Activated gamma-delta T cell treated with Interleukin-2 at 50 U/mL for 16 hours (primary cell): ENCODE measurements around the gene SH3BGR.

Experiments
- DNase-seq: peaks from one replicate; pipeline ENCODE4 v3.0.0-alpha.2; 2020

The SH3BGR gene

DNA sequence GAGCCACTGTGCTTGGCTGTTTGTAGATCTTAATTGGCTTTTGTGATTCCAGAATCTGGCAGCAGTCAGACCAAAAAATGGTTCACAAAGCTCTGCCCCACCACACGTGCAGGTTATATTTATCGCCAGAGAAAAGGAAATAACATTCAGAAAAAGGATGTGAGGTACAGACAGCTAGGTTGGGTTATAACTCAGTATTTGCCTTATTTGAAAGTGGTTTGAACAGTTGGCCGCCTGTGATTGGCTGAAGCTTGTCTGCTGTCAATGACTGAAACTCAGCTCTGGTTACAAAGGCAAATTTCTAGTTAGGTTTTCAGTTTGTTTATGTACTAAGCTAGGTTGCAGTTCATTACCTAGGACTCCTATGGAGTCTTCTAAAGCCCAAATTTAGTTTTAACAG is 9.6 kb downstream of the SH3BGR start:
- no peak for DNase-seq

DNA sequence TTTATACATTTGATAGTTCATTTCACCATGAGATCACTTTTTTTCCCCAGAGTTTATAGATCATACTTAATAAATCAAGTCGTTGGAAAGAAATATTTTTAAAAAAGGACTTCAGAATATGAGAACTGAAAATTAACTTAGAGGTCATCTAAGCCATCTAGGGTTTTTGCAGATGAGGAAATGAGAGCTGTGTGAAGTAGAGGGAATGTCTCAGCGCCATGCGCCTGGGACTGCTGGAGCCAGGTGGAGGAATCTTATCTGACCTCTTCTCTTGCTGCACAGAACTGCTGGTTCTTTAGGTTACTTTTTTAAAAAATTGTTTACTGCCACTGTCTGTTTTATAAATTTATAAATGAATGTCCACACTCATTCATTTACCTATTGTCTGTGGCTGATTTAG is 11.5 kb downstream of the SH3BGR start:
- no peak for DNase-seq

DNA sequence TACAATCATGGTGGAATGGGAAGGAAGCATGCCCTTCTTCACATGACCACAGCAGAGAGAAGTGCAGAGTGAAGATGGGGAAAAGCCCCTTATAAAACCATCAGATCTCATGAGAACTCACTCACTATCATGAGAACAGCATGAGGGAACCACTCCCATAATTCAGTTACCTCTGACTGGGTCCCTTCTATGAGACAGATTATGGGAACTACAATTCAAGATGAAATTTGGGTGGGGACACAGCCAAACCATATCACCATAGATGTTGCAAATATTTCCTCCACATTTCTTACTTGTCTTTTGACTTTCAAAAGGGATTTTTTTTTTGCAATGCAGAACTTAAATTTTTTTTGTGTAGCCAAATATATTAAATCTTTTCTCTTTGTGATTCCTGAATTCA is 14.8 kb downstream of the SH3BGR start:
- DNase-seq, result no peak

DNA sequence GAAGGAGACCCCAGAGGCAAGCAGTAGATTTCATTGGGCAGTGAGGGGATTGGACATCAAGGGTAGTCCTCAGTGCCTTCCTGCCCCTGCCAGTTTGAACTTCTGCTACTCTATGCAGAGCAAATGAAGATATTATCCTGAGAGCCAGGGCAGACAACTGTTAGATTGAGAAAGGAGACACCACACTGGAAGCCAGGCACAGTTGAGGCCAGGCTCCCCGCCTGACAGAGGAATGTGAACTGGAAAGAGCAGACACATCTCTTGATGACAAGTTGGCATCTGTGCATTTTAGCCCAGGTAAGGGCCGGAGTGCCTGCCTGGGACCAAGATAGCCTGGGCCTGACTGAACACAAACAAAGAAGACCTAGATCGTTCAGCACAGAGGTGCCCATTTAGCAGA is 16.0 kb downstream of the SH3BGR start:
- no peak for DNase-seq

DNA sequence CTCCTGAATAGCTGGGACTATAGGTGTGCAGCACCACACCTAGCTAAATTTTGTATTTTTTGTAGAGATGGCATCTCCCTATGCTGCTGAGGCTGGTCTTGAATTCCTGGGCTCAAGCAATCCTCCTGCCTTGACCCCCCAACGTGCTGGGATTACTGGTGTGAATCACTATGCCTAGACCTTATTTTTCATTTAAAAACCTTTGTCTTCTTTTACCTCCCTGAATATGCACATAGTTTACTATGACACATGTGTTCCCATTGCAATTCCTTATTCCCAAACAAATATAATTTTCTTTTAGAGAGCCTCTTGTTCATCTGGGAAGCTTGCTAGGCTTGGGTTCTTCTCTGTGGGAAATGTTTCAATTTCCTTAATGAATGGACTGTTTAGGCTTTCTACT is 16.8 kb downstream of the SH3BGR start:
- DNase-seq, result no peak

DNA sequence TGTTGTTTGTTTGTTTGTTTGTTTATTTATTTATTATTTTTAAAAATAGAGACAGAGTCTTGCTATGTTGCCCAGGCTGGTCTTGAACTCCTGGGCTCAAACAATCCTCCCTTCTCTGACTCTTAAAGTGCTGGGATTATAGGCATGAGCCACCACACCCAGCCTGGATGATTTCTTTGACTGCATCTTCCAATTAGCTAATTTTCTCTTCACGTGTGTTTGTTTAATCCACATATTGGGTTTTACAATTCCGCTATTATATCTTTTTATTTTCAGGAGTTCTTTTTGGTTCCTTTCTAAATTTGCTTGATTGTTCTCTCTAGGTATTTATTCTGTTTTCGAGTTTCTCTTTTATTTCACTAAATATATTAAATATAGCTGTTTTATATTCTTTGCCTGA is 19.8 kb downstream of the SH3BGR start:
- DNase-seq, result no peak

DNA sequence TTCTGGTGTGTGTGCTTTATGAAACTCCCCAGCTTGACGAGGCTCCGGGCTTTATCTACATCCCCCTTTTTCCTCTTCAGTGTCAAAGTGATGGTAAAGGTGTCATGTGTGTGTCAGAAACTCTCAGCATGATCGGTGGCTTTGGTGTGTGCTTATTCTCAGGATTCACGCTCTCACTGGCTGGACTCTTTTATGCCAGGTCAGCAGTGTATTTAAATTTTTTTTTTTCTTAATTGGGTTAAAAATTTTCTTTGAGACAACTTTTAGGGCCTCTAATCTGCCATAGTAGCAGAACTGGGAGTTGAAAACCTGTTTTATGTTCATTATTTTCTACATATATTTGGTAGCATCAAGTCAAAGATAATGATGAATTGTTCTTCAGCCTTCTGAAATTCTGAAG is 21.0 kb downstream of the SH3BGR start:
- no peak for DNase-seq

DNA sequence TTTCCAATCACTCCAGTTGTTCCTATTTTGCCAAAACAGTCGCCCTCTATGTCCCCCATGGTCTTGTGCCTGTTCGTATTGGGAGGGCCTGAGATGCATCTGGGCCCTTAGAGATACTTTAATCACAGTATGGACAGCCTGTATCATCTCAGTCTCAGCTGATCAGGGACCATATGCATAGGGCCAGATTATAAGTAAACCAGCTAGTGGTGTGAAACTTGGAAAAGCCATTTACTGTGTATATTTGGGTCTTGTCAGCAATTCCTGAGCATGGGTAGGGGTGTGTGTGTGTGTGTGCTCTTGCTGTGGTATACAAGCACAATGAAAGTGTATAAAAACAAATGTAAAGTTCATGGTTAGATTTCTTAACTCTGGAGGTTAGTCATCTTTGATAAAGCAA is 22.8 kb downstream of the SH3BGR start:
- no peak for DNase-seq

DNA sequence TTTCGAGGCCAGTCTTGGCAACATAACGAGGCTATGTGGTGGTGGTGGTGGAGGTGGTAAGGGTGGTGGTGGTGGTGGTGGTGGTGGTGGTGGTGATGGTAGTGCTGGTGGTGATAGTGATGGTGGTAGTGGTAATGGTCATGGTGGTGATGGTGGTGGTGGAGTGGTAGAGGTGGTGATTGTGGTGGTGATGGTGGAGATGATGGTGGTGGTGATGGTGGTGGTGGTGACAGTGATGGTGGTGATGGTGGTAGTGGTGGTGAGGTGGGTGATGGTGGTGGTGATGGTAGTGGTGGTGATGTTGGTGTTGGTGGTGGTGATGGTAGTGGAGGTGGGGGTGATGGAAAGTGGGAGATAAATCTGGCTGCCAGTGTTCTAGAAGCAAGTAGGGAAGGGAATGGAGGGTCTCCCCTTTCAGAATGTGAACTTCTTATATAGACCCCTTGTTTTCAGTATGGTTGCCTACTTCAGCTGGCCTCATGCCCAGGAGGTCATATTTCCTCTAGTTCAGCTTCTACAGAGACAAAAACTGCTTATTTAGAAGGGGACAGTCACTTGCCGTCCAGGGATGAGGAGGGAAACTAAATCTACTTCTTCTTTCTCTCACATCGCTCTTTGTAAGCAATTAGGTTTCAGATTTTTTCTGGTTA is 27.5 kb downstream of the SH3BGR start:
- DNase-seq, result no peak

DNA sequence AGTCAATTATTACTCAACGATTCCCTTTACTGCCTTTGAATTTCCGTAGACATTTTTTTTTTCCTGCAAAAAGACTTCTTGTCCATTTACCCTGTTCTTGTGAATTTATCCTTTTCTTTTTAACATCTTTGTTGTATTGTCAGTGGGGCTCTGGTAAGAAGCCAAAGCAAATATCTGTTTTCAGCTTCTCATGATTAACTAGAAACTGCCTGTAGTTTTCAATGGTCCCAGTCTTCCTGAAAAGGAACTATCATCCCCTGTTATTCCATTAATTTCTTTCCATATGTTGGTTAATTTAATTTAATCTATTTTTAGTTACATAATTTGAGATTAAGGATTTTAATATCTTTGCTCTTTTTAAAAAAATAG is 28.0 kb downstream of the SH3BGR start:
- no peak for DNase-seq

DNA sequence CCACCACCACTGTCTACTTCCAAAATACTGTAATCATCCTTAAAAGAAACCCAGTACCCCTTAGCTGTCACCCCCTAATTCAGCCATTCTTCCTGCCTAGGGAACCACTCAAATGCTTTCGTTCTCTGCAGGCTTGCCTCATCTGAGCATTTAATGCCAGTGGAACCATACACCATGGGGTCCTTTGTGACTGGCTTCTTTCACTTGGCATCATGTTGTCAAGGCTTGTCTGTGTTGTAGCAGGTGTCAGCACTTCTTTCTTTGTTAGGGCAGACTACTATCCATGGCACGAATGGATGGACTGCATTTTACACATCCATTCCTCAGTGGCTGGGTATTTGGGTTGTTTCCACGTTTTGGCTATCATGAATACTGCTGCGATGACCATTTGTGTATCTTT is 28.5 kb downstream of the SH3BGR start:
- no peak for DNase-seq

DNA sequence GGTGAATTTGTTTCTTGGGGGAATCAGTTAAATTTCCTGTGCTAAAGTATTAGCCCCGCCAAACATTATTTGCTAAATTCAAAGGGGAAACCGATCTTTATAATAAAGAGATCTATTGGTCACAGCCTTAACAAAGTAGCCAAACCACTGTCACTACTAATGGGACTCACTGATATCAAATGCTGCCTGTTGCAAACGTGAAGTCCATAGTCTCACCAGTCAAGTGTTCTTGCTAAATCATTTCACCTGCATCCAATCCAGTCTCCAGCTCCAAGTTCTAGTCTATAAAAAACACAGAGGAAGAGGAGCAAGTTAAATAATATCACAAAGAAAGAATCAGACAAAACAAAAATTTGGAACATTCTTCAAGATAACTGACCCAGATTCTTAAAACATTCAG is 30.1 kb downstream of the SH3BGR start:
- DNase-seq, result no peak

DNA sequence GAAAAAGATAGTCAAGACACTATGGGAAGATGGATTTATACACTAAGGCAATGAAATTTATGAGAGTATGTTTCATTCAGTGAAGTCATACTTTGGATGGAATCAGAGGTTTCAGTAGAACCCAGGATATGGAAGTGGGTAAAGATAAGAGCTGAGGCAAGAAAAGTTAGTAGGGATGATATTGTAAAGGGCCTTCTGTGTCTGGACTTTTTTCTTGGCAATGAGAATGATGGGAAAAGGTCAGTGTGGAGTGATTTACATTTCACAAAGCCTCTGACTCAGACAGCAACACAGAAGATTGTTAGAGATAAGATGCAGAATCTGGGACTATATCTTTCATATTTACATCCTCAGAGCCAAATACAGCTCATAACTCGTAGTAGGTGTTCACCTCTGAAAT is 32.1 kb downstream of the SH3BGR start:
- DNase-seq, result no peak

DNA sequence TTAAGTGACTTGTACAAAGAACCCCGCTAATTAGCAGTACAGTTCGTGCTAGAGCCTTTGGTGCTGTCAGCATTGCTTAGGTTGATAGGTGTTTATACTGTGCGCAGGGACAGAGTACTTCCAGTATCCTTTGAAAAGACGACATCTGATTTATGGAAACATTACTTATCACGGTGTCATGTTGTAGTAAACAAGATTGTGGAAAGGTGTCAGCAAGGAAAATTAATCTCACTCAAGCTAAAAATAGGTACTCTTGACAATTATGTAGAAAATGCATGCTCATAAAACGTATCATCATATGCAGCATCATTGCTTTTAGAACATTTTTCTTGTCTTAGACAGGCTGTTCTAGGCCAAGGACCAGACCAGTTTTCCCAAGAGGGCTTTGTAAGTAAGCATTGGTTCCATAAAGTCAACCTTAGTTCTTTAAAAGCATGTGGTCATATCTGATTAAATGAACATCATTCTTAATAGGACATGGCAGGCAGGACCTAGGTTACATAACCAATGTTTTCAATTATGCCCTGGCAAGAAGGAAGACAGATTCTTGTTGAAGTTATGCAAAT is 33.0 kb downstream of the SH3BGR start:
- DNase-seq, result no peak

DNA sequence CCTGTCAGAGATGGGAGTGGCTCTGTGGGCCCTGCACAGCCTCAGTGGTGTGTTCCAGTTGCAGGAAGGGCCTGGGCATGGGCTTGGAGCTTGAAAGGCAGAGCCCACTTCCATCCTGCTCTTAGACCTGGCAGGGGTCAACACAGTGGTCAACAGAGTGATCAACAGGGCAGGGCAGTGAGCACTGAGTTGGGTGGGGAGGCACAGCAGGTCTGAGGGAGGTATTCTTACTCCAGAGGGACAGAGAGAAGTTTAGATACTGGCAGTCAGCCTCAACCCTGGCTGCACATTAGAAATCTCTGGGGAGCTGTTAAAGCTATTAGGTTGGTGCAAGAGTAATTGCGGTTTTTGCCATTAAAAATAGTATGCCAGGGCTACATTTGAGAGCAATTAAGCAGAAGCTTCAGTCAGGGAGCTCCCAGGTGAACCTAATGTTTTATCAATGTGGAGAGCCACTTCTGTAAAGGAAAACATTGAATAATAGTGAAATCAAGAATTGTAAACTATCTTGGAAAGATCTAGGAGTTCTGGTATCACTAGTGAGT is 37.7 kb downstream of the SH3BGR start:
- no peak for DNase-seq

DNA sequence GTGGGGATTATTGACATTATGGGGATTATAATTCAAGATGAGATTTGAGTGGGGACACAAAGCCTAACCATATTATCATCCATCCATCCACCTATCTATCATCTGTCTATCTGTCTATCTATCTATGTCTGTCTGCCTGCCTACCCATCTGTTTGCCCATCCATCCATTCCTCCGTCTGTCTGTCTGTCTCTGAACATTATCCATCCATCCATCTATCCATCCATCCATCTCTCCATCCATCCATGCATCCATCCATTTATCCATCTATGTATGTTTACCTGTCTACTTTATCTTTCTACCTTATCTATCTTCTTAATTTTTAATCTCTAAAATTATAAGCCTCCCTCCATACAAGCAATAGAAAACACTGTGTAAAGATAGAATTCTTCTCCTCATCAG is 47.4 kb downstream of the SH3BGR start:
- no peak for DNase-seq

DNA sequence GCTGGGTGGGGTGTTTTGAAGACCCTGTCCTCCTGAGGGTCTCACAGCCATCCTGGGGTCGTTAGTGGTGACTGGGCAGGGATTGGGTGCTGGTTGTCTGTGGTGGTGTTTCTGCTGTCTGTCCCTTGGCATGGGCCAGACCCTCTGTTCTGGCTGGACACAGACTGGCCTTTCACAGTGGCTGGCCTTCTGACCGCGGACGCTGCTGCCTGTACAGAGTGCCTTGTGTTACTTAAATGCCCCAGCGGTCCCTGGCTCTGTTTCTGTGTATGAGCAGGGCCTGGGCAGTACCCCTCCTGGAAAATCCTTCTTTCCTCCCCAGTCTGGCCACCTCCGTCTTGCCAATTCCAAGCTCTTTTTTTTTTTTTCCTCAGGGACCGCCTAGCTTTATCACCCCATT is 50.9 kb downstream of the SH3BGR start:
- no peak for DNase-seq

DNA sequence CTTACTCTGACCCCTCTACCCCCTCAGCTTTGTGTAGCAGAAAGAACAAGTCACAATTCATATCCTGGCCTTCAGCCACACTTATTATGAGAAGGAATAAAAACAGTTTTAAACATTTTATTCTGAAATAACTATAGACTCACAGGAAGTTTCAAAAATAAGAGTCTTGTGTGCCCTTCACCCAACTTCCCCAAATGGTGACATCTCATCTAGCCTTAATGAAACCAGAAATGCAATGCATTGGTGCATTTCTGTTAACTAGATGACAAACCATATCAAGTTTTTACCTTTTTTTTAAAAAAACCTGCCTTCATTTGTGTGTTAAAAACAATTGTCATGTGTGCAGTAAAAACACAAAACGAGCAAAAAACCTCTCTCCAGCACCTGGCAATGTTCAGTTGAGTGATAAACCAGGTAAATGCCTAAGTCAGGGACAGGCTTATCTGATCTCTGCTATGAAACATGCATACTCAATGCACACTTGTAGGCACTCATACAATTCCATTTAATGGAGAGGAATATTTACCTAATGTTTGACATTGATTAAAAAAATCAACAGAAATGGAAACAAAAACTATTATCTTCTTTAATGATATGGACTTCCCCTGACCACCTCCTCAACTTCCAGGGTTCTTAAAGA is 51.5 kb downstream of the SH3BGR start:
- no peak for DNase-seq

DNA sequence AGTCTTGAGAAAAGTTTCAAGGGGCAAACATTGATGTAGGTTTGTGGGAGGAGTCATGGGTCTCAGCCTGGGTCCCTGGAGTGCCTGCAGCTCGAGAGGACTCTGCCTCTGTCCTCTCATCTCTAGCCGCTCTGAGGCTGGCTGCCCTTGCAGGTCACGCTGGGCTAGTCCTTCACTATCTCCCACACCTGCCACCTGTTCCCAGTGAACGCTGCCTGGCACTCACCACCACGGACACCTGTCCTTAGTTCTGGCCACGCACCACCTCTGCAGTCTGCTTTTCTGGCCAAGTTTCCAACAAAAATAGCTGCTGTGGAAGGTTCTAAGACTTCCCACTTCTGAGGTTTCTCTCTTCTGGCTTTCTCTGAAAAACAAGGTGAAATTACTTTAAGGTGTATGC is 52.5 kb downstream of the SH3BGR start:
- DNase-seq, result no peak

DNA sequence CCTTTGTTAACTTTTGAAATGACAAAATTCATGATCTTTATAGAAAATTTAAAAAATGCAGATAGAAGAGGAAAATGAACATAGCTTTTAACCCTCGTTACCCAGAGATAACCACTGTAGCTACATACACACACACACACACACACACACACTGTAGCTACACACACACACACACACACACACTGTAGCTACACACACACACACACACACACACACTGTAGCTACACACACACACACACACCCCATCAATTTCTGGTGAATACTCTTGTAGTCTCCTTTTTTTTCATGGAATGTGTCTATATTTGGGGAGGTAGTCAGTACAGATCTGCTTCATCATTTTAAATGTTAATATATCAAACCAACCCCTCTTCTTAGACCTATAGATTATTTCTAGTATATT is 58.5 kb downstream of the SH3BGR start:
- no peak for DNase-seq

DNA sequence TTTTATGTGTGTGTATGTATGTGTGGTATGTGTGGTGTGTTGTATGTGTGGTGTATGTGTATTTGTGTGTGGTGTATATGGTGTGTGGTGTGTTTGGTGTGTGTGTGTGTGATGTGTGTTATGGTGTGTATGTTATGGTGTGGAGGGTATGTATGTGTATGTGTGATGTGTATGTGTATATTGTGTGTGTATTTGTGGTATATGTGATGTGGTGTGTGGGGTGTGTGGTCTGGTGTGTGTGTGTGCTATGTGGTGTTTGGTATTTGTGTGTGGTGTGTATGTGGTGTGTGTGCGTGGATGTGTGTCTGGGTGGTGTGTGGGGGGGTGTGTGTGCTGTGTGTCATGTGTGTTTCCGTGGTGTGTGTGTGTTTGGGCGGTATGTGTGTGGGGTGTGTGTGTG is 59.3 kb downstream of the SH3BGR start:
- DNase-seq, result no peak

DNA sequence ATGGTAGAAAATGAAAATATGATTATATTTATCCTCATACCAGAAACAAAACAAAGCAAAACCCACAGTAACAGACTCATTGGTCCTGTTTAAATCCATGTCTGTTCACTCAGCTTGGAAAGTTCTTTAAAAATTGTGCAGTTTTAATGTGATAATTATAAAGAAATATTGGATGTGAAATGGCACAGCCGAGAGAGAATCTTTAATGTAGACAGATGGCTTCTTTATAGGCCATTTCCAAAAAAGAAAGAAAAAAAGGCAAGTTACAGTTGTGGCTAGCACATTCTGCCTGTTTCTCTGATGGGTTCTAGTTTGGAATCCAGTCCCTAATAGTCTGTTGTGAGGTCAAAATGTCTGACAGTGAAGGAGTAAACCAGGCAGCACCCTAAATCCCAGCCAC is 62.0 kb downstream of the SH3BGR start:
- DNase-seq, result no peak

DNA sequence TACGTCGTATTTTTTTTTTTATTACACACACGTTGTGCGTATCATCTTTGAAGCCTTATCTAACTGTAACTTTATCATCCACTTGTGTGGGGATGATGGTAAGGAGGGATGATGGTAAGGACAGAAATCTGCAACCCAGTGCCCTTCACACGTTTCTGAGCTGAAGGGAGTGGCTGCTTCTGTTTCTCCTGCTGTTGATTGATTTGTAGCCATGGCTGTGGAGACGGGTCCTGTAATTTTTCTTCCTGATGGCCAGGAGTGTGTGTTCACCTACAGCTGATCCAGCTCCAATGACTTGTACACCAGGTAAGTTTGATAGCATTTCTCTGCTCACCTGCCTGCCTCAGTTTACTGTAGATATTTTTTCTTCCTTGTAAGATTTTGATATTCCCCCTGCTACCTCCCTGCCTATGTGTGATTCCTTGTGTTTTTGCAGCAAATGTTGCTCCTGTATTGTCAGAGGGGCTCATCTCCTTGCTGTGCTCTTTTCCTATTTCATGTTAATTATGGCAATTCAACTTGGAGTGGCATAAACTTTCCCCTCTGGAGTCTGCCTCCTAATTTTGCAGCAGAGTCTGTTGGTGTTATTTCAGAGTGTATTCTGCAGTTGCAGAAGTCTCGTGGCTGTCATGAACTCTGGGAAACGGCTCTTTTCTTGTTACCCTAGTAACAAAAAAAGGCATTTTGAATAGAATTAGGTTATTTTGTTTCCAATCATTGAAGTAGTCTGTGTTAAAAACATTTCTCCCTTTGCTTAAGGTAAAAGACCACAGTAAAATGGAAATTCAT is 64.1 kb downstream of the SH3BGR start:
- DNase-seq, result no peak
